GM12878 (cell line): ENCODE results near the gene COMT. TPM values are rescaled to one million over a fixed set of nuclear protein-coding genes. Genes with fewer than 3 reads are reported as not detected.

ENCODE experiments used
- ATAC-seq: fragments of 200-7000 bp; cut with Tn5 transposase; 3 replicates; pipeline ENCODE4 v1.9.1; 2020; ENCODE audit warnings: mild to moderate bottlenecking, moderate library complexity
- BruUV-seq: library from RNA; stranded (reverse); fragments of 400-500 nt; replicated peaks from 2 replicates; lab custom pipeline; 2021; lab: Mats Ljungman, UMichigan
- CTCF ChIA-PET: fragments of 300-600 bp; sonication (Branson Sonifier 250); formaldehyde crosslinking; extraction: SDS; loops from one replicate; lab custom pipeline; 2021; ENCODE audit warnings: inconsistent platforms; lab: Yijun Ruan, JAX
- POLR2A ChIA-PET: fragments of 350-600 bp; formaldehyde crosslinking; extraction: SDS; loops from one replicate; lab custom pipeline; 2021; ENCODE audit warnings: inconsistent platforms; lab: Charles Lee
- RAD21 ChIA-PET: fragments of 300-600 bp; sonication (Branson Sonifier 250); formaldehyde crosslinking; loops from one replicate; lab custom pipeline; 2023; ENCODE audit warnings: antibody characterized with exemption; ENCODE audit not compliant: unreplicated experiment; lab: Charles Lee
- SMC1A ChIA-PET: fragments of 300-600 bp; sonication (Branson Sonifier 250); formaldehyde crosslinking; loops from one replicate; lab custom pipeline; 2023; ENCODE audit not compliant: unreplicated experiment, uncharacterized antibody; lab: Charles Lee
- DNase-seq: peaks from one replicate; pipeline ENCODE4 v3.0.0-alpha.2; 2011; ENCODE audit warnings: low read depth, low spot score
- FAIRE-seq: peaks from 3 replicates; lab custom pipeline; 2011; peaks lifted over from hg19 to GRCh38; lab: Jason Lieb, UNC
- H2AFZ ChIP-seq: 2 replicates; pipeline ENCODE4 v1.6.0; 2011; ENCODE audit warnings: low read depth, low read length, control low read depth; ENCODE audit not compliant: control insufficient read depth
- H3K27ac ChIP-seq: 2 replicates; pipeline ENCODE4 v1.5.1; 2011; ENCODE audit warnings: control low read depth; ENCODE audit not compliant: control insufficient read depth, insufficient read depth
- H3K27me3 ChIP-seq, 2 experiments: replicated peaks in 1 of 2; 2 replicates each; pipeline versions ENCODE4 v1.6.0 to v1.6.1; 2011; ENCODE audit warnings: low read length in 1 of 2; ENCODE audit not compliant: control insufficient read depth in 2 of 2, insufficient read depth in 2 of 2
- H3K36me3 ChIP-seq, 2 experiments: 2 replicates each; pipeline ENCODE4 v1.5.1; 2011; ENCODE audit warnings: low read length in 1 of 2; ENCODE audit not compliant: control insufficient read depth in 2 of 2, insufficient read depth in 2 of 2
- H3K4me1 ChIP-seq: 2 replicates; pipeline ENCODE4 v1.6.1; 2011; ENCODE audit warnings: mild to moderate bottlenecking, low read length, moderate library complexity, mixed read lengths; ENCODE audit not compliant: control insufficient read depth, insufficient read depth
- H3K4me2 ChIP-seq: 2 replicates; pipeline ENCODE4 v1.6.0; 2011; ENCODE audit warnings: control low read depth; ENCODE audit not compliant: control insufficient read depth, insufficient read depth
- H3K4me3 ChIP-seq: fragments of 200-600 bp; sonication (generic); 2 replicates; pipeline ENCODE4 v1.5.1; 2016
- H3K79me2 ChIP-seq: 2 replicates; pipeline ENCODE4 v1.6.0; 2011; ENCODE audit warnings: low read length; ENCODE audit not compliant: control insufficient read depth, insufficient read depth
- H3K9ac ChIP-seq: 2 replicates; pipeline ENCODE4 v1.8.0; 2011; ENCODE audit warnings: low read length, control low read depth, mixed read lengths; ENCODE audit not compliant: control insufficient read depth, insufficient read depth
- H3K9me3 ChIP-seq: replicated peaks from 3 replicates; pipeline ENCODE4 v1.5.1; 2011; ENCODE audit warnings: mild to moderate bottlenecking, low read length; ENCODE audit not compliant: control insufficient read depth, insufficient read depth
- H4K20me1 ChIP-seq: 2 replicates; pipeline ENCODE4 v1.6.0; 2011; ENCODE audit not compliant: control insufficient read depth, insufficient read depth
- CEBPB ChIP-seq, 2 experiments: fragments of 150-350 bp in 1 of 2; IDR thresholded peaks; 2 replicates each; pipeline ENCODE4 v1.6.1; 2012 to 2014; ENCODE audit warnings: low read depth in 2 of 2, low read length in 2 of 2, borderline replicate concordance in 1 of 2, inconsistent platforms in 1 of 2
- EP300 ChIP-seq, 2 experiments: fragments of 150-350 bp in 1 of 2; IDR thresholded peaks; 2 replicates each; pipeline ENCODE4 v1.6.1; 2011 to 2012; ENCODE audit warnings: low read depth in 2 of 2, low read length in 2 of 2, borderline replicate concordance in 1 of 2, improper control_type of control experiment in 1 of 2, inconsistent platforms in 1 of 2; ENCODE audit not compliant: control insufficient read depth in 1 of 2
- ETV6 ChIP-seq, 2 experiments: fragments of 450-650 bp in 1 of 2; IDR thresholded peaks in 1 of 2; conservative IDR thresholded peaks in 1 of 2; 2 replicates each; pipeline ENCODE4 v1.6.1; 2014; ENCODE audit warnings: antibody characterized with exemption in 1 of 2, borderline replicate concordance in 1 of 2, low read depth in 1 of 2, mild to moderate bottlenecking in 1 of 2, moderate library complexity in 1 of 2
- IRF4 ChIP-seq: IDR thresholded peaks from 2 replicates; pipeline ENCODE4 v1.6.1; 2011; ENCODE audit warnings: low read depth, low read length
- MXI1 ChIP-seq: fragments of 150-350 bp; IDR thresholded peaks from 2 replicates; pipeline ENCODE4 v1.6.1; 2011; ENCODE audit warnings: low read depth, mild to moderate bottlenecking, inconsistent platforms, low read length, improper control_type of control experiment
- SIX5 ChIP-seq: IDR thresholded peaks from 2 replicates; pipeline ENCODE4 v1.6.1; 2011; ENCODE audit warnings: mild to moderate bottlenecking, low read depth, low read length, moderate library complexity; ENCODE audit not compliant: severe bottlenecking
- WGBS: methylation state at CpG from one replicate; pipeline ENCODE4 v1.1.6; 2016; ENCODE audit warnings: low lambda C conversion rate; ENCODE audit not compliant: insufficient replicate concordance, insufficient coverage; ENCODE audit errors: missing lambda C conversion rate; 5-methylcytosine and 5-hydroxymethylcytosine counted together
- in situ Hi-C: fragments of 300-500 bp; cut with MboI; formaldehyde crosslinking; loops from 9 replicates; pipeline ENCODE4 v1.14.3; 2018; ENCODE audit warnings: mixed read lengths
- intact Hi-C: fragments of 100-400 bp; cut with micrococcal nuclease; formaldehyde crosslinking; loops from one replicate; pipeline ENCODE4 v1.14.2; 2022; ENCODE audit not compliant: unreplicated experiment
- polyA plus RNA-seq, 11 experiments: library from polyadenylated mRNA; depleted of rRNA in 4 of 11; unstranded in 6 of 11; stranded (reverse) in 5 of 11; fragments of >200 nt; fragmentation: Nextera tagmentation in 4 of 11; fragmentation: Illumina TruSeq in 1 of 11; extraction: Ambion mirVana in 4 of 11; extraction: Trizol in 1 of 11; gene quantifications; 1 replicate in 1 of 11; 2 replicates in 10 of 11; pipeline versions ENCODE4 v1.2.1 to v1.2.3, GENCODE V29; 2011 to 2016; ENCODE audit warnings: inconsistent platforms in 2 of 11, missing spikeins in 2 of 11, low read depth in 1 of 11
- total RNA-seq, 4 experiments: library from RNA; depleted of rRNA in 3 of 4; stranded (reverse); fragments of >200 nt in 3 of 4; fragmentation: Illumina TruSeq in 1 of 4; extraction: Trizol in 1 of 4; gene quantifications; 2 replicates each; pipeline versions ENCODE4 v1.2.1 to v1.2.3, GENCODE V29; 2013 to 2021
- TF ChIP-seq, protein P1 (sequence below): IDR thresholded peaks from 2 replicates; pipeline ENCODE4 v1.6.1; 2011; ENCODE audit warnings: low read depth, low read length, improper control_type of control experiment, borderline replicate concordance
- TF ChIP-seq, protein P2 (sequence below): fragments of 450-650 bp; IDR thresholded peaks from 2 replicates; pipeline ENCODE4 v1.6.1; 2016; ENCODE audit warnings: mild to moderate bottlenecking

COMT gene
- total and polyA plus RNA-seq, 10 of the 15 experiments (the other 5 are each of a cell fraction or from before 2014, with no cell fraction given) = 4.5 to 152 (median 66.1) TPM

DNA sequence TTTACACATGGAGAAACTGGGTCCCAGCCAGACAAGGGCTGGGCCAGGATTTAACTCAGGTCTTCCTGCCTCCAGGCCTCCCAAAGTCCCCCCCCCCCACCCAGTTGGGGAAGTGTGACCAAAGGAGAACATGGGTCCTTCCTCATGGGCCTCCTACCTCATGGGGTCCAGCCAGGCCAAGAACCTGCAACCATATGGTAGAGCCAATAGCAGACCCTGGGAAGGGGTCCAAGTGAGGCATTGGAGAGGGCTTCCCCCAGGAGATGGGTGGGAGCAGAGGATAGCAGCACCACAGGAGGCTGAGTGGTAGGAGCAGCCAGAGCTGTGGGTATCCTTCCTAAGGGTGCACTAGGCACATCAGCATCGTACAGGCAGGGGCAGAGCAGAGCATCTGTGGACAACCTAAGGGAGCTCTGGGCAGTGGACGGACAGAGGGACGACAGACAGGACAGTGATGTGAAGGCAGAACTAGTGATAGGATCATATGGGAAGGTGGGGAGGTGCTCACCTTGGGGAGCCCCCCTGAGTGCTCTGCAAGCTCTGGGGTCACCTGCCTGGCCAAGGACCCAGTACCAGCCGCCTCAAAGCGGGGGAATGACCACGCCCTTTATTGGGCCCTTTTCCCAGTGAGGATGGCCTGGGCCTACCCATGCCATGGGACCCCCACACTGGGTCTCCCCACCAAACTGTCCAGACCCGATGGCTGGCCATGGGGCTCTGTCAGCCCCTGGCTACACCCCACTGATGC, 70.6 kb downstream of the COMT start:
- ChIA-PET POLR2A (no interaction called here), CTCF (interaction anchor here (1.3 to 1.7 kb wide), 2 partner anchors 10 to 42 kb away, joined by 4 read pairs; no protein-coding TSS in a partner anchor), RAD21 (interaction anchor here (0.7 kb wide), 1 partner anchor 69 kb away, joined by 3 read pairs; no protein-coding TSS in a partner anchor), SMC1A (no interaction called here)
- DNase-seq (no peak), ATAC-seq (no peak), FAIRE-seq (no peak)
- no peak overlapping the region for H2AFZ ChIP-seq
- H3K4me2 ChIP-seq = no peak overlapping the region
- H3K36me3 ChIP-seq = no peaks in the 10 kb centered on the region
- no peaks in the 10 kb centered on the region for H3K4me1 ChIP-seq
- no peaks in the 10 kb centered on the region for H4K20me1 ChIP-seq
- H3K9me3 ChIP-seq = no peaks in the 10 kb centered on the region
- TF ChIP-seq IRF4 = no peak
- TF ChIP-seq SIX5 = no peak
- TF ChIP-seq ETV6 (conservative IDR thresholded peaks at IDR 0.05 in 1 of 2, IDR thresholded peaks at IDR 0.05 in 1 of 2; ENCODE audit: borderline replicate concordance in 1 of 2, low read depth in 1 of 2) = no peak
- no peak for TF ChIP-seq EP300 (IDR thresholded peaks at IDR 0.05; ENCODE audit: borderline replicate concordance in 1 of 2, control insufficient read depth in 1 of 2, low read depth in 2 of 2, low read length in 2 of 2)
- TF ChIP-seq, protein P1, sequence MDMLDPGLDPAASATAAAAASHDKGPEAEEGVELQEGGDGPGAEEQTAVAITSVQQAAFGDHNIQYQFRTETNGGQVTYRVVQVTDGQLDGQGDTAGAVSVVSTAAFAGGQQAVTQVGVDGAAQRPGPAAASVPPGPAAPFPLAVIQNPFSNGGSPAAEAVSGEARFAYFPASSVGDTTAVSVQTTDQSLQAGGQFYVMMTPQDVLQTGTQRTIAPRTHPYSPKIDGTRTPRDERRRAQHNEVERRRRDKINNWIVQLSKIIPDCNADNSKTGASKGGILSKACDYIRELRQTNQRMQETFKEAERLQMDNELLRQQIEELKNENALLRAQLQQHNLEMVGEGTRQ = no peak
- no peak for TF ChIP-seq MXI1
- TF ChIP-seq, protein P2, sequence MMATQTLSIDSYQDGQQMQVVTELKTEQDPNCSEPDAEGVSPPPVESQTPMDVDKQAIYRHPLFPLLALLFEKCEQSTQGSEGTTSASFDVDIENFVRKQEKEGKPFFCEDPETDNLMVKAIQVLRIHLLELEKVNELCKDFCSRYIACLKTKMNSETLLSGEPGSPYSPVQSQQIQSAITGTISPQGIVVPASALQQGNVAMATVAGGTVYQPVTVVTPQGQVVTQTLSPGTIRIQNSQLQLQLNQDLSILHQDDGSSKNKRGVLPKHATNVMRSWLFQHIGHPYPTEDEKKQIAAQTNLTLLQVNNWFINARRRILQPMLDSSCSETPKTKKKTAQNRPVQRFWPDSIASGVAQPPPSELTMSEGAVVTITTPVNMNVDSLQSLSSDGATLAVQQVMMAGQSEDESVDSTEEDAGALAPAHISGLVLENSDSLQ = no peak
- TF ChIP-seq CEBPB (IDR thresholded peaks at IDR 0.05; ENCODE audit: borderline replicate concordance in 1 of 2, low read depth in 2 of 2, low read length in 2 of 2) = no peak
- no peak overlapping the region for H3K27ac ChIP-seq
- peaks cover 8 to 9% of the 10 kb centered on the region in 2 experiments; a peak in 3 of 4 replicates for H3K27me3 ChIP-seq
- H3K79me2 ChIP-seq = no peaks in the 10 kb centered on the region
- in situ Hi-C loops (no loop called here), intact Hi-C loops (loop anchor here (5.0 kb wide), 1 partner anchor 40 kb away; no protein-coding TSS in a partner anchor)
- BruUV-seq = no TSS peak
- H3K9ac ChIP-seq = no peak overlapping the region
- H3K4me3 ChIP-seq = no peak overlapping the region
- WGBS = 52% methylated on average over 7 of the region's 7 CpGs
